OCI-LY7 (cell line): ENCODE measurements around the gene ALOX5AP.

Source experiments
- CTCF ChIP-seq: fragments of 200-600 bp; sonication (generic); conservative IDR thresholded peaks from 2 replicates; pipeline ENCODE4 v1.5.1; 2014; ENCODE audit warnings: mild to moderate bottlenecking, antibody characterized with exemption, low read length, moderate library complexity, mixed read lengths
- EZH2phosphoT487 ChIP-seq: fragments of 200-600 bp; sonication (generic); IDR thresholded peaks from 2 replicates; pipeline ENCODE4 v1.6.1; 2018; ENCODE audit warnings: low read depth, borderline replicate concordance, mild to moderate bottlenecking, mixed run types, antibody characterized with exemption, low read length, moderate library complexity, mixed read lengths

GRCh38 chr13:30744056-30744680 lies 8.8 kb downstream of the ALOX5AP start:
- TF ChIP-seq CTCF (no peak), EZH2phosphoT487 (no peak)
